ENCODE data around the gene CEP112. TPM values are rescaled to one million over a fixed set of nuclear protein-coding genes. Genes with fewer than 3 reads are reported as not detected.

Gene CEP112
- total and polyA plus RNA-seq, 2 of the 8 experiments (the other 6 are each of a cell fraction or from before 2014, with no cell fraction given), result 0.62 to 3.1 TPM

- Histone ChIP-seq H3K4ac (replicated peaks; ENCODE audit: insufficient read length, low read depth, low read length) (no peak overlapping the region), H3K4me3 (ENCODE audit: extremely low read depth in 1 of 4, insufficient read depth in 2 of 4, low read depth in 3 of 4, low read length in 4 of 4) (no peak overlapping the region), H2BK20ac (ENCODE audit: low read length) (no peak overlapping the region), H3K23ac (ENCODE audit: insufficient read length) (no peak overlapping the region), H3K27me3 (replicated peaks in 1 of 4; ENCODE audit: control insufficient read depth in 3 of 4, extremely low read depth in 1 of 4, insufficient read depth in 3 of 4, low read length in 3 of 4) (no peaks in the 10 kb centered on the region), H4K91ac (replicated peaks; ENCODE audit: insufficient read length, low read length) (no peak overlapping the region), H3K4me2 (ENCODE audit: insufficient read depth in 1 of 2, low read depth in 2 of 2, low read length in 2 of 2) (no peak overlapping the region), H2BK120ac (replicated peaks; ENCODE audit: low read depth, low read length) (no peak overlapping the region), H2BK5ac (ENCODE audit: low read depth, low read length) (no peak overlapping the region), H3K9ac (replicated peaks in 1 of 4; ENCODE audit: extremely low read depth in 1 of 4, low read depth in 3 of 4, low read length in 3 of 4) (no peak overlapping the region), H4K5ac (ENCODE audit: insufficient read length, low read depth, low read length) (no peak overlapping the region), H3K9me3 (ENCODE audit: insufficient read depth in 2 of 2, low read depth in 1 of 2, low read length in 1 of 2) (no peaks in the 10 kb centered on the region; a peak in 1 of 4 replicates), H2AFZ (ENCODE audit: low read length) (no peak overlapping the region), H2AK5ac (ENCODE audit: low read depth, low read length) (no peak overlapping the region), H4K20me1 (replicated peaks in 1 of 2; ENCODE audit: control insufficient read depth in 1 of 2, insufficient read depth in 2 of 2, low read length in 2 of 2) (no peaks in the 10 kb centered on the region), H3K18ac (ENCODE audit: extremely low read depth, low read length) (no peak overlapping the region), H4K8ac (ENCODE audit: extremely low read depth, insufficient read depth, low read length) (no peak overlapping the region), H3K23me2 (ENCODE audit: low read depth, low read length) (no peaks in the 10 kb centered on the region), H3K14ac (ENCODE audit: insufficient read length) (no peak overlapping the region), H3K36me3 (ENCODE audit: control insufficient read depth in 2 of 4, insufficient read depth in 4 of 4, low read length in 3 of 4) (no peaks in the 10 kb centered on the region), H3K4me1 (replicated peaks in 1 of 4; ENCODE audit: control insufficient read depth in 3 of 4, insufficient read depth in 4 of 4, low read length in 3 of 4) (no peaks in the 10 kb centered on the region), H3K27ac (ENCODE audit: low read depth, low read length) (no peak overlapping the region), H3K56ac (replicated peaks; ENCODE audit: insufficient read length, low read depth, low read length) (no peak overlapping the region), H2BK12ac (ENCODE audit: low read depth, low read length) (no peak overlapping the region), H3K79me2 (ENCODE audit: control insufficient read depth in 1 of 2, insufficient read depth in 2 of 2, low read length in 2 of 2) (no peaks in the 10 kb centered on the region), H3K79me1 (ENCODE audit: low read depth, low read length) (no peaks in the 10 kb centered on the region), H2BK15ac (ENCODE audit: low read length) (no peak overlapping the region)
- TF ChIP-seq KDM1A (IDR thresholded peaks at IDR 0.05; ENCODE audit: borderline replicate concordance, low read length), result 0 out of 2 replicates have a peak, but pooled peaks have one; percentile 40
- TF ChIP-seq SP2 (IDR thresholded peaks at IDR 0.05; ENCODE audit: low read length), result no peak
- no peak for TF ChIP-seq MAX (IDR thresholded peaks at IDR 0.05)
- TF ChIP-seq ATF3 (IDR thresholded peaks at IDR 0.05; ENCODE audit: insufficient read depth, low read depth, low read length), result no peak
- TF ChIP-seq BACH1 (IDR thresholded peaks at IDR 0.05; ENCODE audit: low read length), result no peak
- DNase-seq (ENCODE audit: low read depth in 1 of 2, low spot score in 2 of 2), result no peak
- FAIRE-seq, result no peak
- ChIA-PET POLR2A (ENCODE audit: partially characterized antibody) (no interaction called here), CTCF (ENCODE audit: partially characterized antibody) (interaction anchor here (0.9 kb wide), 1 partner anchor 66 kb away, joined by 3 read pairs; no protein-coding TSS in a partner anchor)
Observed at GRCh38 chr17:66107731-66108130, 84.2 kb downstream of the CEP112 start.

All from H1 (cell line).